Activated CD4-positive, alpha-beta T cell treated with anti-CD3 and anti-CD28 coated beads for 24 hours (primary cell): ENCODE data around the gene NKAIN4.

Experiments
- DNase-seq, 2 donors: peaks; one replicate each; pipeline ENCODE4 v3.0.0-alpha.2; 2020; ENCODE audit warnings: low read depth in 2 of 2

Gene NKAIN4

GRCh38 chr20:63254232-63254605 lies at the start of gene NKAIN4:
NKAIN4 (minus strand) TSS chr20:63254463; CDS start chr20:63254450, 13 bp downstream.
- no peak for DNase-seq

- DNase-seq: no peak
Measured at GRCh38 chr20:63303095-63303666, 48.9 kb upstream of the NKAIN4 start.

- no peak for DNase-seq
Measured at GRCh38 chr20:63301671-63302070, 47.4 kb upstream of the NKAIN4 start.

- DNase-seq: no peak
Measured at GRCh38 chr20:63298731-63299312, 44.6 kb upstream of the NKAIN4 start.

GRCh38 chr20:63297796-63298572 lies 43.7 kb upstream of the NKAIN4 start:
- no peak for DNase-seq

- no peak for DNase-seq
Measured at GRCh38 chr20:63297371-63297781, 43.1 kb upstream of the NKAIN4 start.

GRCh38 chr20:63296531-63297299 lies 42.5 kb upstream of the NKAIN4 start:
- DNase-seq: no peak

- DNase-seq: no peak
Measured at GRCh38 chr20:63295846-63296245, 41.6 kb upstream of the NKAIN4 start.

- no peak for DNase-seq
Measured at GRCh38 chr20:63295422-63295821, 41.2 kb upstream of the NKAIN4 start.

GRCh38 chr20:63295018-63295417 lies 40.8 kb upstream of the NKAIN4 start:
- no peak for DNase-seq

GRCh38 chr20:63294536-63294900 lies 40.3 kb upstream of the NKAIN4 start:
- no peak for DNase-seq

GRCh38 chr20:63293871-63294535 lies 39.7 kb upstream of the NKAIN4 start:
- DNase-seq: no peak

- DNase-seq: no peak
Measured at GRCh38 chr20:63293456-63293855, 39.2 kb upstream of the NKAIN4 start.

- DNase-seq: no peak
Measured at GRCh38 chr20:63292904-63293303, 38.6 kb upstream of the NKAIN4 start, which contains the start of gene COL20A1. COL20A1 (plus strand) TSS chr20:63293186; CDS start chr20:63295108, 1,922 bp downstream.

- no peak for DNase-seq
Measured at GRCh38 chr20:63292292-63292701, 38.0 kb upstream of the NKAIN4 start.

GRCh38 chr20:63291811-63292210 lies 37.5 kb upstream of the NKAIN4 start:
- DNase-seq: no peak

- peak; percentile 58 to 64 for DNase-seq
Measured at GRCh38 chr20:63290677-63291472, 36.6 kb upstream of the NKAIN4 start.

- DNase-seq: no peak
Measured at GRCh38 chr20:63290136-63290676, 35.9 kb upstream of the NKAIN4 start.

GRCh38 chr20:63289311-63290135 lies 35.3 kb upstream of the NKAIN4 start:
- no peak for DNase-seq
